NCI-H2029 treated with DMSO at 0.1 percent for 48 hours (cell line): Measurements from ENCODE around the gene NEK11.
"Not testable (repeated sequence)": the region's sequence is repeated elsewhere in the genome, so short reads cannot be mapped to it uniquely, and the experiment has no call there.

ENCODE experiments used
- DNase-seq: peaks from one replicate; lab custom pipeline; 2025; lab: John Stamatoyannopoulos, UW

The NEK11 gene

GRCh38 chr3:131304890-131305289 is 278.2 kb downstream of the NEK11 start:
- DNase-seq: no peak

- DNase-seq: no peak
Measured at GRCh38 chr3:131306242-131306641, 279.6 kb downstream of the NEK11 start.

- no peak for DNase-seq
Measured at GRCh38 chr3:131314318-131314717, 287.6 kb downstream of the NEK11 start.

- DNase-seq: no peak
Measured at GRCh38 chr3:131315162-131315561, 288.5 kb downstream of the NEK11 start.

- no peak for DNase-seq
Measured at GRCh38 chr3:131317667-131318066, 291.0 kb downstream of the NEK11 start.

- no peak for DNase-seq
Measured at GRCh38 chr3:131323014-131323413, 296.3 kb downstream of the NEK11 start.

GRCh38 chr3:131323792-131324191 is 297.1 kb downstream of the NEK11 start:
- DNase-seq: no peak

- DNase-seq: no peak
Measured at GRCh38 chr3:131324923-131325322, 298.2 kb downstream of the NEK11 start.

- DNase-seq: no peak
Measured at GRCh38 chr3:131326307-131326706, 299.6 kb downstream of the NEK11 start.

- no peak for DNase-seq
Measured at GRCh38 chr3:131328721-131329120, 302.0 kb downstream of the NEK11 start.

GRCh38 chr3:131329774-131330173 is 303.1 kb downstream of the NEK11 start:
- no peak for DNase-seq

GRCh38 chr3:131331456-131332085 is 304.9 kb downstream of the NEK11 start:
- DNase-seq: not testable (repeated sequence)

- DNase-seq: no peak
Measured at GRCh38 chr3:131338948-131339640, 312.4 kb downstream of the NEK11 start.

GRCh38 chr3:131341761-131342160 is 315.1 kb downstream of the NEK11 start:
- DNase-seq: no peak

- DNase-seq: no peak
Measured at GRCh38 chr3:131348911-131349310, 322.2 kb downstream of the NEK11 start.

GRCh38 chr3:131349454-131349853 is 322.8 kb downstream of the NEK11 start:
- no peak for DNase-seq

- DNase-seq: no peak
Measured at GRCh38 chr3:131349946-131350347, 323.3 kb downstream of the NEK11 start.

GRCh38 chr3:131350506-131350905 is 323.8 kb downstream of the NEK11 start:
- DNase-seq: no peak

- no peak for DNase-seq
Measured at GRCh38 chr3:131353016-131353877, 326.6 kb downstream of the NEK11 start.

GRCh38 chr3:131353986-131354385 is 327.3 kb downstream of the NEK11 start:
- DNase-seq: no peak

- DNase-seq: no peak
Measured at GRCh38 chr3:131356006-131356595, 329.4 kb downstream of the NEK11 start.

GRCh38 chr3:131357275-131357674 is 330.6 kb downstream of the NEK11 start:
- DNase-seq: no peak
